Caco-2 (cell line): ENCODE measurements around the gene MACC1. TPM values are rescaled to one million over a fixed set of nuclear protein-coding genes. Genes with fewer than 3 reads are reported as not detected.
"Not testable (repeated sequence)": the region's sequence is repeated elsewhere in the genome, so short reads cannot be mapped to it uniquely, and the experiment has no call there.

Experiments used
- BruUV-seq: library from RNA; stranded (reverse); fragments of 400-500 nt; replicated peaks from 2 replicates; lab custom pipeline; 2021; lab: Mats Ljungman, UMichigan
- CTCF ChIA-PET: fragments of 300-600 bp; sonication (Branson Sonifier 250); formaldehyde crosslinking; loops from one replicate; lab custom pipeline; 2022; ENCODE audit warnings: antibody characterized with exemption; lab: Charles Lee
- POLR2A ChIA-PET: fragments of 300-600 bp; sonication (Branson Sonifier 250); formaldehyde crosslinking; loops from one replicate; lab custom pipeline; 2022; ENCODE audit warnings: antibody characterized with exemption; lab: Charles Lee
- DNase-seq, 2 experiments: peaks; one replicate each; pipeline versions ENCODE4 v3.0.0 to v3.0.0-alpha.2; 2020 to 2022
- H3K27me3 ChIP-seq: replicated peaks from 2 replicates; pipeline ENCODE4 v1.6.0; 2011; ENCODE audit warnings: low read length; ENCODE audit not compliant: control insufficient read depth, insufficient read depth
- H3K36me3 ChIP-seq: 2 replicates; pipeline ENCODE4 v1.5.1; 2011; ENCODE audit warnings: low read length; ENCODE audit not compliant: control insufficient read depth, insufficient read depth
- H3K4me1 ChIP-seq: fragments of 250-450 bp; sonication (Bioruptor Pico); 2 replicates; pipeline ENCODE4 v1.5.1; 2020; ENCODE audit warnings: mild to moderate bottlenecking
- H3K4me3 ChIP-seq: 2 replicates; pipeline ENCODE4 v1.5.1; 2011; ENCODE audit warnings: low read depth, mild to moderate bottlenecking, control low read depth, low read length
- H3K9me3 ChIP-seq: fragments of 250-450 bp; sonication (Bioruptor Pico); 2 replicates; pipeline ENCODE4 v1.5.1; 2020; ENCODE audit warnings: mild to moderate bottlenecking, moderate library complexity
- H3K27ac Mint-ChIP-seq: one replicate; pipeline ENCODE4 v1.8.0; 2022; ENCODE audit warnings: mixed read lengths; ENCODE audit not compliant: unreplicated experiment
- H3K27me3 Mint-ChIP-seq: one replicate; pipeline ENCODE4 v1.8.0; 2022; ENCODE audit warnings: mixed read lengths; ENCODE audit not compliant: insufficient read depth, unreplicated experiment
- H3K36me3 Mint-ChIP-seq: one replicate; pipeline ENCODE4 v1.8.0; 2022; ENCODE audit warnings: mild to moderate bottlenecking, mixed read lengths; ENCODE audit not compliant: insufficient read depth, unreplicated experiment
- H3K4me1 Mint-ChIP-seq: one replicate; pipeline ENCODE4 v1.8.0; 2022; ENCODE audit warnings: low read depth, mixed read lengths; ENCODE audit not compliant: unreplicated experiment
- H3K4me3 Mint-ChIP-seq: one replicate; pipeline ENCODE4 v1.8.0; 2022; ENCODE audit warnings: mild to moderate bottlenecking, moderate library complexity, mixed read lengths; ENCODE audit not compliant: unreplicated experiment
- H3K9me3 Mint-ChIP-seq: one replicate; pipeline ENCODE4 v1.8.0; 2022; ENCODE audit warnings: mixed read lengths; ENCODE audit not compliant: unreplicated experiment
- CTCF ChIP-seq, 2 experiments: fragments of 200-600 bp in 1 of 2; IDR thresholded peaks; 1 replicate in 1 of 2; 2 replicates in 1 of 2; pipeline versions ENCODE4 v1.5.1 to v1.8.0; 2011 to 2022; ENCODE audit warnings: antibody characterized with exemption in 1 of 2, control low read depth in 1 of 2, inconsistent platforms in 1 of 2, low read depth in 1 of 2, low read length in 1 of 2, mild to moderate bottlenecking in 1 of 2, moderate library complexity in 1 of 2; ENCODE audit not compliant: insufficient read depth in 1 of 2, severe bottlenecking in 1 of 2, unreplicated experiment in 1 of 2
- intact Hi-C: fragments of 100-400 bp; cut with micrococcal nuclease; formaldehyde crosslinking; loops from one replicate; pipeline ENCODE4 v1.10.0; 2022; ENCODE audit not compliant: unreplicated experiment
- total RNA-seq: library from RNA; stranded (reverse); gene quantifications from 2 replicates; pipeline ENCODE4 v1.2.3, GENCODE V29; 2022

The MACC1 gene
- total RNA-seq, 1 experiment from 2014 or later: 87.7 TPM

- ChIA-PET CTCF (no interaction called here), POLR2A (no interaction called here)
- no peaks in the 10 kb centered on the region for H3K9me3 Mint-ChIP-seq
- H3K4me1 ChIP-seq: peaks cover 14% of the 10 kb centered on the region
- no peak for DNase-seq
- H3K27ac Mint-ChIP-seq: no peak overlapping the region
- H3K4me3 Mint-ChIP-seq: no peak overlapping the region
- BruUV-seq: no TSS peak
- H3K4me3 ChIP-seq: no peak overlapping the region
- H3K4me1 Mint-ChIP-seq: peaks cover 15% of the 10 kb centered on the region
- H3K9me3 ChIP-seq: no peaks in the 10 kb centered on the region
- H3K36me3 Mint-ChIP-seq: peaks cover 21% of the 10 kb centered on the region
- no peaks in the 10 kb centered on the region for H3K27me3 ChIP-seq
- intact Hi-C loops: loop anchor here (2.0 to 5.0 kb wide), 2 partner anchors 78 to 147 kb away; no protein-coding TSS in a partner anchor
- H3K27me3 Mint-ChIP-seq: no peaks in the 10 kb centered on the region
- H3K36me3 ChIP-seq: no peaks in the 10 kb centered on the region
- TF ChIP-seq CTCF (IDR thresholded peaks at IDR 0.05; ENCODE audit: insufficient read depth in 1 of 2, low read depth in 1 of 2, low read length in 1 of 2, severe bottlenecking in 1 of 2, unreplicated experiment in 1 of 2): no peak
These were observed 87.3 kb downstream of the MACC1 start for GRCh38 chr7:20129920-20130319.

GRCh38 chr7:20128001-20128400, 89.2 kb downstream of the MACC1 start:
- Mint-ChIP-seq H3K4me1 (peaks cover 15% of the 10 kb centered on the region), H3K9me3 (no peaks in the 10 kb centered on the region), H3K27me3 (no peaks in the 10 kb centered on the region), H3K36me3 (peaks cover 5% of the 10 kb centered on the region), H3K4me3 (no peak overlapping the region), H3K27ac (no peak overlapping the region)
- no peak for DNase-seq
- peaks cover 14% of the 10 kb centered on the region for H3K4me1 ChIP-seq
- no peaks in the 10 kb centered on the region for H3K27me3 ChIP-seq
- POLR2A ChIA-PET: no interaction called here
- intact Hi-C loops: loop anchor here (2.0 kb wide), 1 partner anchor 145 kb away; no protein-coding TSS in a partner anchor
- no peak overlapping the region for H3K4me3 ChIP-seq
- H3K9me3 ChIP-seq: no peaks in the 10 kb centered on the region
- no peak for TF ChIP-seq CTCF (IDR thresholded peaks at IDR 0.05; ENCODE audit: insufficient read depth in 1 of 2, low read depth in 1 of 2, low read length in 1 of 2, severe bottlenecking in 1 of 2, unreplicated experiment in 1 of 2)
- H3K36me3 ChIP-seq: no peaks in the 10 kb centered on the region
- no TSS peak for BruUV-seq
- CTCF ChIA-PET: no interaction called here

- H3K27me3 Mint-ChIP-seq, H3K4me3 ChIP-seq, CTCF ChIA-PET, H3K4me3 Mint-ChIP-seq, H3K9me3 ChIP-seq, H3K27ac Mint-ChIP-seq, intact Hi-C loops, POLR2A ChIA-PET, H3K27me3 ChIP-seq, H3K36me3 Mint-ChIP-seq, DNase-seq, H3K36me3 ChIP-seq, BruUV-seq: not testable (repeated sequence)
- Mint-ChIP-seq H3K4me1 (peaks cover 21% of the 10 kb centered on the region), H3K9me3 (peaks cover 11% of the 10 kb centered on the region)
- peaks cover 14% of the 10 kb centered on the region for H3K4me1 ChIP-seq
These were observed 91.1 kb downstream of the MACC1 start for GRCh38 chr7:20126060-20126459.

GRCh38 chr7:20124087-20124486, 93.1 kb downstream of the MACC1 start:
- peaks cover 11% of the 10 kb centered on the region for H3K9me3 Mint-ChIP-seq
- H3K27ac Mint-ChIP-seq, H3K27me3 ChIP-seq, H3K4me3 ChIP-seq, POLR2A ChIA-PET, H3K27me3 Mint-ChIP-seq, CTCF ChIA-PET, H3K9me3 ChIP-seq, DNase-seq, H3K36me3 Mint-ChIP-seq, intact Hi-C loops, H3K4me3 Mint-ChIP-seq, H3K36me3 ChIP-seq, BruUV-seq: not testable (repeated sequence)
- H3K4me1 ChIP-seq: peaks cover 11% of the 10 kb centered on the region
- H3K4me1 Mint-ChIP-seq: peaks cover 13% of the 10 kb centered on the region

GRCh38 chr7:20122653-20123316, 94.4 kb downstream of the MACC1 start:
- H3K36me3 ChIP-seq, H3K4me1 Mint-ChIP-seq, intact Hi-C loops, H3K27ac Mint-ChIP-seq, H3K36me3 Mint-ChIP-seq, H3K9me3 ChIP-seq, CTCF ChIA-PET, H3K27me3 Mint-ChIP-seq, H3K4me1 ChIP-seq, H3K4me3 ChIP-seq, H3K4me3 Mint-ChIP-seq, POLR2A ChIA-PET, DNase-seq, H3K27me3 ChIP-seq, BruUV-seq: not testable (repeated sequence)
- H3K9me3 Mint-ChIP-seq: peaks cover 11% of the 10 kb centered on the region
